ENCODE data around the gene NCS1.

NCS1 gene

DNA sequence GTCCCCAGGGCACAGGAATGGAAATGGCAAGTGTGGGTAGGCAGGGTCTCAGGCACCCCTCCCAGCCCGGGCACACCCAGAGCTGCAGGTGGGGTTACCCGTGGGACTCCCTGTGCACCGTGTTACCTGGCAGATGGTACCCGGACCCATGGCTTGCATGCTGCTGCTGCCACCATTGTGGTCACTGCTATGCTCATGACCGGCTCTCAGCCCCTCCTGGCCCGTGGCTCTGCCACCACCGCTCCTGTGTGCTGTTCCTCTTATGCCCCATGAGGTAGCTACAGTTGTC is 71.6 kb downstream of the NCS1 start:
- TF ChIP-seq, protein P1, sequence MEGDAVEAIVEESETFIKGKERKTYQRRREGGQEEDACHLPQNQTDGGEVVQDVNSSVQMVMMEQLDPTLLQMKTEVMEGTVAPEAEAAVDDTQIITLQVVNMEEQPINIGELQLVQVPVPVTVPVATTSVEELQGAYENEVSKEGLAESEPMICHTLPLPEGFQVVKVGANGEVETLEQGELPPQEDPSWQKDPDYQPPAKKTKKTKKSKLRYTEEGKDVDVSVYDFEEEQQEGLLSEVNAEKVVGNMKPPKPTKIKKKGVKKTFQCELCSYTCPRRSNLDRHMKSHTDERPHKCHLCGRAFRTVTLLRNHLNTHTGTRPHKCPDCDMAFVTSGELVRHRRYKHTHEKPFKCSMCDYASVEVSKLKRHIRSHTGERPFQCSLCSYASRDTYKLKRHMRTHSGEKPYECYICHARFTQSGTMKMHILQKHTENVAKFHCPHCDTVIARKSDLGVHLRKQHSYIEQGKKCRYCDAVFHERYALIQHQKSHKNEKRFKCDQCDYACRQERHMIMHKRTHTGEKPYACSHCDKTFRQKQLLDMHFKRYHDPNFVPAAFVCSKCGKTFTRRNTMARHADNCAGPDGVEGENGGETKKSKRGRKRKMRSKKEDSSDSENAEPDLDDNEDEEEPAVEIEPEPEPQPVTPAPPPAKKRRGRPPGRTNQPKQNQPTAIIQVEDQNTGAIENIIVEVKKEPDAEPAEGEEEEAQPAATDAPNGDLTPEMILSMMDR (IDR thresholded peaks at IDR 0.05; ENCODE audit: insufficient read depth, low read length, missing control alignments) = no peak
- no peak for DNase-seq (ENCODE audit: low read depth, low spot score)
- CTCF ChIA-PET = interaction anchor here (0.6 to 13.5 kb wide), 30 partner anchors 7 to 438 kb away, joined by 3 to 384 read pairs (median 5); no protein-coding TSS in a partner anchor
- H3K4me3 ChIP-seq (ENCODE audit: low read depth, low read length) = no peak overlapping the region
- POLR2A ChIA-PET = interaction anchor here (0.7 kb wide), 1 partner anchor 360 kb away, joined by 4 read pairs; no protein-coding TSS in a partner anchor

DNA sequence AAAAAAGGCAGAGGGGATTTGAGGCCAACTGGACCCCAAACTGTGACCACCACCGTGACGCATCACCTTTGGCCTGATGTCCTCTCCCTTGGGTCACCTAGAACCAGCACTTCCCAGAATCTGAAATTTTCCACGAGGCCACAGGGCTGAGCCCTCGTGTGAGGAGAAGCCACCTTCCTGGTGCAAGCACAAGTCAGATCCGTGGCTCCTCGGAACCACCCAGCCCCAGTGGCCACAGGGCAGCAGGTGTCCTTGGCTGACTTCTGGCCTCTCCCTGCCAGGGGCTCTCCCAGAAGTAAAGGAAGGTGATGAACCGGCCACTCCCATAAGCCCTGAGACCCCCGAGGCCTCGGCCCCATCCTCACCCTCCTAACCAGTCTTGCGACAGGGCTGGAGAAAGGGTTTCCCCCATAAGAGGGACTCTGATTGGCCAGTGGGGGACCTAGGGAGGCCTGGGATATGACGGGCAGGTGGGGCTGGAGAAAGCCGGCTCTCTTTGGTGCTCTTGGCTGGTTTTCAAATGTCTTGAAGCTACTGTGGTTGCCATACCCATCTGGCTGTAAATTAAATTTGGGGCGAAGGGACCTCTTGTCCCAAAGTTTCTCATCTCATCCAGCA is 72.5 kb downstream of the NCS1 start:
- no peak overlapping the region for H3K4me3 ChIP-seq (ENCODE audit: low read depth, low read length)
- DNase-seq (ENCODE audit: low read depth, low spot score) = no peak
- TF ChIP-seq, protein P1 (IDR thresholded peaks at IDR 0.05; ENCODE audit: insufficient read depth, low read length, missing control alignments) = no peak
- CTCF ChIA-PET = interaction anchor here (0.6 to 13.5 kb wide), 15 partner anchors 8 to 437 kb away, joined by 3 to 384 read pairs (median 6); no protein-coding TSS in a partner anchor
- POLR2A ChIA-PET = interaction anchor here (0.7 kb wide), 1 partner anchor 361 kb away, joined by 4 read pairs; no protein-coding TSS in a partner anchor

DNA sequence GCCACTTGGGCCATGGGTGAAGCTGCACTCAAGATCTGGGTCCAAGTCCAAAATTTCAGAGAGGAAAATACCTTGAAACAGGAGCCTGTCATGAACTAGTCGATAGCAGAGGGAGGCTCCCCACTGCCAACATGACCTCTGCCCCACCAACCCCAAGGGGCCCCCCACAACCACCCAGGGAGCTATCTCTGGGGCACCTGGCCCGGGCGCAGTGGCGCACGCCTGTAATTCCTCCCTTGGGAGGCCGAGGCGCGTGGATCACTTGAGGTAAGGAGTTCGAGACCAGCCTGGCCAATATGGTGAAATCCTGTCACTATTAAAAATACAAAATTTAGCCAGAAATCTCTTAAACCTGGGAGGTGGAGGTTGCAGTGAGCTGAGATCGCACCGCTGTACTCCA is 73.3 kb downstream of the NCS1 start:
- TF ChIP-seq, protein P1 (IDR thresholded peaks at IDR 0.05; ENCODE audit: insufficient read depth, low read length, missing control alignments) = no peak

GRCh38 chr9:130246126-130246525 is 73.9 kb downstream of the NCS1 start:
- ChIA-PET POLR2A (no interaction called here), CTCF (interaction anchor here (0.8 to 13.5 kb wide), 10 partner anchors 9 to 438 kb away, joined by 3 to 384 read pairs (median 8); no protein-coding TSS in a partner anchor)
- no peak overlapping the region for H3K4me3 ChIP-seq (ENCODE audit: low read depth, low read length)
- DNase-seq (ENCODE audit: low read depth, low spot score) = no peak
- TF ChIP-seq, protein P1 (IDR thresholded peaks at IDR 0.05; ENCODE audit: insufficient read depth, low read length, missing control alignments) = no peak

More for the DNA sequence above, 73.3 kb downstream of the NCS1 start:
- CTCF ChIA-PET = interaction anchor here (0.6 to 13.5 kb wide), 13 partner anchors 9 to 439 kb away, joined by 3 to 384 read pairs (median 4); no protein-coding TSS in a partner anchor
- H3K4me3 ChIP-seq (ENCODE audit: low read depth, low read length) = no peak overlapping the region
- no peak for DNase-seq (ENCODE audit: low read depth, low spot score)
- POLR2A ChIA-PET = no interaction called here

- TF ChIP-seq, protein P1 (IDR thresholded peaks at IDR 0.05; ENCODE audit: insufficient read depth, low read length, missing control alignments) = no peak
- CTCF ChIA-PET = interaction anchor here (13.2 kb wide), 1 partner anchor 12 kb away, joined by 147 read pairs; no protein-coding TSS in a partner anchor
- DNase-seq (ENCODE audit: low read depth, low spot score) = no peak
- POLR2A ChIA-PET = interaction anchor here (0.5 kb wide), 1 partner anchor 247 kb away, joined by 3 read pairs; no protein-coding TSS in a partner anchor
- no peak overlapping the region for H3K4me3 ChIP-seq (ENCODE audit: low read depth, low read length)
These were observed 82.8 kb downstream of the NCS1 start for GRCh38 chr9:130254747-130255630.

Measured in AG04449 (cell line).